CD14-positive monocyte (primary cell): ENCODE results near the gene ENGASE. TPM values are rescaled to one million over a fixed set of nuclear protein-coding genes. Genes with fewer than 3 reads are reported as not detected.

Experiments
- DNase-seq, 3 donors: peaks; one replicate each; pipeline ENCODE4 v3.0.0-alpha.2; 2011 to 2022
- H2AFZ ChIP-seq: 2 replicates; pipeline ENCODE4 v1.6.0; 2012; ENCODE audit warnings: mild to moderate bottlenecking, low read depth, low read length, inconsistent platforms; ENCODE audit not compliant: insufficient read depth, poor library complexity, severe bottlenecking
- H3K27ac ChIP-seq, 2 donors: 1 replicate in 1 of 2; 2 replicates in 1 of 2; pipeline ENCODE4 v1.5.1; 2012 to 2013; ENCODE audit warnings: low read length in 2 of 2, control low read depth in 1 of 2, inconsistent platforms in 1 of 2, low read depth in 1 of 2, mild to moderate bottlenecking in 1 of 2
- H3K27me3 ChIP-seq, 2 donors: one replicate each; pipeline versions ENCODE4 v1.6.0 to v1.6.1; 2011 to 2013; ENCODE audit warnings: low read length in 2 of 2; ENCODE audit not compliant: control insufficient read depth in 2 of 2, insufficient read depth in 2 of 2
- H3K36me3 ChIP-seq, 2 donors: replicated peaks in 1 of 2; 1 replicate in 1 of 2; 2 replicates in 1 of 2; pipeline versions ENCODE4 v1.5.1 to v1.6.1; 2012 to 2013; ENCODE audit warnings: low read length in 2 of 2, control low read depth in 1 of 2, inconsistent platforms in 1 of 2, mild to moderate bottlenecking in 1 of 2; ENCODE audit not compliant: insufficient read depth in 2 of 2, control insufficient read depth in 1 of 2
- H3K4me1 ChIP-seq, 2 donors: 1 replicate in 1 of 2; 2 replicates in 1 of 2; pipeline versions ENCODE4 v1.5.1 to v1.6.1; 2012 to 2013; ENCODE audit warnings: low read length in 2 of 2, control low read depth in 1 of 2, inconsistent platforms in 1 of 2, mild to moderate bottlenecking in 1 of 2, moderate library complexity in 1 of 2; ENCODE audit not compliant: insufficient read depth in 2 of 2, control insufficient read depth in 1 of 2
- H3K4me2 ChIP-seq: replicated peaks from 2 replicates; pipeline ENCODE3; 2012; ENCODE audit warnings: low read length, moderate library complexity, mild to moderate bottlenecking; ENCODE audit not compliant: poor library complexity, severe bottlenecking; ENCODE audit errors: extremely low read depth
- H3K4me3 ChIP-seq, 3 experiments: fragments of 200-600 bp in 1 of 3; sonication (generic) in 1 of 3; replicated peaks in 1 of 3; 1 replicate in 2 of 3; 2 replicates in 1 of 3; pipeline ENCODE4 v1.5.1; 2011 to 2013; ENCODE audit warnings: low read length in 3 of 3, mild to moderate bottlenecking in 3 of 3, control low read depth in 2 of 3, low read depth in 2 of 3, inconsistent platforms in 1 of 3, moderate library complexity in 1 of 3
- H3K79me2 ChIP-seq: 2 replicates; pipeline ENCODE4 v1.6.0; 2012; ENCODE audit warnings: mild to moderate bottlenecking, control low read depth, inconsistent platforms, low read length, moderate library complexity; ENCODE audit not compliant: insufficient read depth
- H3K9ac ChIP-seq: 2 replicates; pipeline ENCODE4 v1.6.0; 2017; ENCODE audit warnings: low read length, mild to moderate bottlenecking; ENCODE audit not compliant: insufficient read depth, poor library complexity, severe bottlenecking
- H3K9me3 ChIP-seq, 2 donors: replicated peaks in 1 of 2; 1 replicate in 1 of 2; 2 replicates in 1 of 2; pipeline versions ENCODE4 v1.5.1 to v1.6.1; 2012 to 2013; ENCODE audit warnings: low read length in 2 of 2, control low read depth in 1 of 2; ENCODE audit not compliant: control insufficient read depth in 1 of 2, insufficient read depth in 1 of 2
- H4K20me1 ChIP-seq: 2 replicates; pipeline ENCODE4 v1.6.0; 2012; ENCODE audit warnings: mild to moderate bottlenecking, low read length, control low read depth, moderate library complexity; ENCODE audit not compliant: insufficient read depth
- H3K27ac Mint-ChIP-seq, 7 donors: one replicate each; pipeline ENCODE4 v1.8.0; 2020; ENCODE audit warnings: mild to moderate bottlenecking in 7 of 7, mixed read lengths in 7 of 7, moderate library complexity in 6 of 7, inconsistent platforms in 2 of 7
- H3K27me3 Mint-ChIP-seq, 3 donors: one replicate each; pipeline ENCODE4 v1.8.0; 2021 to 2022; ENCODE audit warnings: low read depth in 3 of 3, mild to moderate bottlenecking in 3 of 3, mixed read lengths in 3 of 3, moderate library complexity in 3 of 3, inconsistent platforms in 1 of 3
- H3K36me3 Mint-ChIP-seq, 2 donors: one replicate each; pipeline ENCODE4 v1.8.0; 2020; ENCODE audit warnings: mixed read lengths in 2 of 2, inconsistent platforms in 1 of 2, mild to moderate bottlenecking in 1 of 2
- H3K4me1 Mint-ChIP-seq: one replicate; pipeline ENCODE4 v1.8.0; 2020; ENCODE audit warnings: mild to moderate bottlenecking, mixed read lengths
- H3K4me3 Mint-ChIP-seq, 2 donors: one replicate each; pipeline ENCODE4 v1.8.0; 2020; ENCODE audit warnings: mild to moderate bottlenecking in 2 of 2, mixed read lengths in 2 of 2, moderate library complexity in 1 of 2
- H3K9me3 Mint-ChIP-seq, 7 donors: one replicate each; pipeline ENCODE4 v1.8.0; 2020 to 2022; ENCODE audit warnings: mixed read lengths in 7 of 7, mild to moderate bottlenecking in 6 of 7, moderate library complexity in 6 of 7, inconsistent platforms in 2 of 7
- WGBS: methylation state at CpG from one replicate; pipeline ENCODE4 v1.1.5; 2013; ENCODE audit warnings: missing lambda C conversion rate; ENCODE audit not compliant: insufficient coverage; 5-methylcytosine and 5-hydroxymethylcytosine counted together
- intact Hi-C, 2 donors: fragments of 100-400 bp; cut with micrococcal nuclease; formaldehyde crosslinking; loops; one replicate each; pipeline versions ENCODE4 v1.15.0 to v1.15.1; 2023
- polyA plus RNA-seq, 3 donors: library from polyadenylated mRNA; depleted of rRNA in 1 of 3; unstranded in 2 of 3; stranded (reverse) in 1 of 3; fragments of 300-500 nt in 2 of 3; fragments of >200 nt in 1 of 3; fragmentation: Illumina TruSeq in 2 of 3; gene quantifications; 1 replicate in 2 of 3; 2 replicates in 1 of 3; pipeline ENCODE4 v1.2.3, GENCODE V29; 2012 to 2021
- TF ChIP-seq, protein P1 (sequence below): fragments of 200-600 bp; IDR thresholded peaks from one replicate; pipeline ENCODE4 v1.8.0; 2022; ENCODE audit warnings: antibody characterized with exemption, mild to moderate bottlenecking

ENGASE gene
- polyA plus RNA-seq, 3 donors = 2.6 to 150 (median 3.0) TPM

DNA sequence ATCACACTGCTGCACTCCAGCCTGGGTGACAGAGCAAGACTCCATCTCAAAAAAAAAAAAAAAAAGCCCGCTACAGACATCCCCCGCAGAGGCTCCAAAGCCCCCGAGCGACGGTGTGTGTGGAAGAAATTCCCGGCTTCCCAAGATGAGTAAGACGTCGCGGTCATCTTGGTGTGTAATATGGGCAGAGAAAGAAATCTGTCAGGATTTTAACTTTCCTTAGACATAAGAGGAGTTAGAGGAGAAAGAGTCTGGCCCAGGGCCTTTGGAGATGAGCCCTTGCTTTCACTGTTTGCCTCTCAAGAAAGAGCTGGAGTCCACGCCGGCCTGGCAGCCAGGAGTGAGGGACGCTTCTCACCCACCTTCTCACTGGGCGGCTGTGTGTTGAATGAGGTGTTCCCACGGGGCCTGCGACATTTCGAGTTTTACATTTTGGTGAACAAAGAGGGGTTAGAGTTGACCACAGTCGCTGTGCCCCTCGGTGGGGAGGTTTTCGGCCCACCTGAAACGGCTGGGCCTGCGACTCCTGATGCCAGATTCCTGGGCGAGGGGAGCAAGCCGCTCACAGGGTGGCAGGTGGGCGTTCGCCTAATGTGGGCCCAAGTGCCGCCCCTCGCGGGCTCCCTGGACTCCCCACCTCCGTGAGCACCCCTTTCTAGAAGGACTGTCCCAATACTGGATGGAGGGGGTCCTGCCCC lies 32.8 kb upstream of the ENGASE start:
- 90% methylated on average over 12 of the region's 29 CpGs for WGBS
- no peak overlapping the region for H3K27ac Mint-ChIP-seq
- intact Hi-C loops = no loop called here
- H3K9me3 ChIP-seq = no peaks in the 10 kb centered on the region
- H3K27ac ChIP-seq = no peak overlapping the region
- peaks cover 10% of the 10 kb centered on the region for H3K4me1 Mint-ChIP-seq
- no peaks in the 10 kb centered on the region for H3K36me3 ChIP-seq
- H3K36me3 Mint-ChIP-seq = no peaks in the 10 kb centered on the region
- H3K4me1 ChIP-seq = peaks cover 2 to 3% of the 10 kb centered on the region in 2 donors
- TF ChIP-seq, protein P1, sequence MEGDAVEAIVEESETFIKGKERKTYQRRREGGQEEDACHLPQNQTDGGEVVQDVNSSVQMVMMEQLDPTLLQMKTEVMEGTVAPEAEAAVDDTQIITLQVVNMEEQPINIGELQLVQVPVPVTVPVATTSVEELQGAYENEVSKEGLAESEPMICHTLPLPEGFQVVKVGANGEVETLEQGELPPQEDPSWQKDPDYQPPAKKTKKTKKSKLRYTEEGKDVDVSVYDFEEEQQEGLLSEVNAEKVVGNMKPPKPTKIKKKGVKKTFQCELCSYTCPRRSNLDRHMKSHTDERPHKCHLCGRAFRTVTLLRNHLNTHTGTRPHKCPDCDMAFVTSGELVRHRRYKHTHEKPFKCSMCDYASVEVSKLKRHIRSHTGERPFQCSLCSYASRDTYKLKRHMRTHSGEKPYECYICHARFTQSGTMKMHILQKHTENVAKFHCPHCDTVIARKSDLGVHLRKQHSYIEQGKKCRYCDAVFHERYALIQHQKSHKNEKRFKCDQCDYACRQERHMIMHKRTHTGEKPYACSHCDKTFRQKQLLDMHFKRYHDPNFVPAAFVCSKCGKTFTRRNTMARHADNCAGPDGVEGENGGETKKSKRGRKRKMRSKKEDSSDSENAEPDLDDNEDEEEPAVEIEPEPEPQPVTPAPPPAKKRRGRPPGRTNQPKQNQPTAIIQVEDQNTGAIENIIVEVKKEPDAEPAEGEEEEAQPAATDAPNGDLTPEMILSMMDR = no peak
- H4K20me1 ChIP-seq = no peaks in the 10 kb centered on the region
- H3K27me3 ChIP-seq = peaks cover 0 to 6% of the 10 kb centered on the region in 2 donors
- no peaks in the 10 kb centered on the region for H3K79me2 ChIP-seq
- peaks cover 12 to 46% (median 34%) of the 10 kb centered on the region in 3 donors for H3K27me3 Mint-ChIP-seq
- H2AFZ ChIP-seq = no peak overlapping the region
- H3K4me3 ChIP-seq = no peak overlapping the region
- DNase-seq = no peak
- H3K4me3 Mint-ChIP-seq = no peak overlapping the region
- H3K4me2 ChIP-seq = no peak overlapping the region
- H3K9me3 Mint-ChIP-seq = peaks cover 0 to 7% (median 0%) of the 10 kb centered on the region in 7 donors
- no peak overlapping the region for H3K9ac ChIP-seq

- TF ChIP-seq, protein P1 = peak; percentile 97
- Histone ChIP-seq H3K4me2 (no peak overlapping the region), H3K27ac (no peak overlapping the region), H3K27me3 (peaks cover 0 to 6% of the 10 kb centered on the region in 2 donors), H3K9ac (no peak overlapping the region), H2AFZ (no peak overlapping the region), H3K9me3 (no peaks in the 10 kb centered on the region), H3K79me2 (no peaks in the 10 kb centered on the region), H3K4me3 (no peak overlapping the region), H3K36me3 (no peaks in the 10 kb centered on the region), H4K20me1 (no peaks in the 10 kb centered on the region), H3K4me1 (no peaks in the 10 kb centered on the region)
- intact Hi-C loops = no loop called here
- peak; percentile 29 to 75 (median 66) for DNase-seq
- Mint-ChIP-seq H3K27me3 (peaks cover 12 to 50% (median 34%) of the 10 kb centered on the region in 3 donors), H3K9me3 (peaks cover 0 to 7% (median 0%) of the 10 kb centered on the region in 7 donors), H3K36me3 (no peaks in the 10 kb centered on the region), H3K4me1 (peaks cover 8% of the 10 kb centered on the region), H3K4me3 (no peak overlapping the region), H3K27ac (no peak overlapping the region)
- 94% methylated on average over 7 of the region's 13 CpGs for WGBS
These were observed 32.0 kb upstream of the ENGASE start for GRCh38 chr17:79042421-79043190.
